Activated T-cell treated with anti-CD3 and anti-CD28 coated beads, Interleukin-2, amount 50 U/mL, for 4 hours (primary cell): Measurements from ENCODE around the gene PIEZO2. TPM values are rescaled to one million over a fixed set of nuclear protein-coding genes. Genes with fewer than 3 reads are reported as not detected.
"Not testable (repeated sequence)": the region's sequence is repeated elsewhere in the genome, so short reads cannot be mapped to it uniquely, and the experiment has no call there.

Source experiments
- ATAC-seq, 2 donors: fragments of 200-7000 bp; cut with Tn5 transposase; one replicate each; pipeline ENCODE4 v1.10.0; 2021
- DNase-seq: peaks from one replicate; pipeline ENCODE4 v3.0.0-alpha.2; 2020
- H3K27me3 Mint-ChIP-seq: one replicate; pipeline ENCODE4 v1.8.0; 2021; ENCODE audit warnings: low read depth, mixed read lengths
- H3K36me3 Mint-ChIP-seq: one replicate; pipeline ENCODE4 v1.8.0; 2022; ENCODE audit warnings: mixed read lengths; ENCODE audit not compliant: insufficient read depth
- H3K4me1 Mint-ChIP-seq: one replicate; pipeline ENCODE4 v1.8.0; 2021; ENCODE audit warnings: low read depth, mixed read lengths
- H3K4me3 Mint-ChIP-seq: one replicate; pipeline ENCODE4 v1.8.0; 2021; ENCODE audit warnings: mild to moderate bottlenecking, moderate library complexity, mixed read lengths
- H3K9me3 Mint-ChIP-seq: one replicate; pipeline ENCODE4 v1.8.0; 2021; ENCODE audit warnings: mixed read lengths
- total RNA-seq, 3 donors: library from RNA; stranded (reverse); gene quantifications; one replicate each; pipeline ENCODE4 v1.2.1, GENCODE V29; 2021

Gene PIEZO2
- total RNA-seq, 3 donors from 2014 or later = 0.05 to 0.35 (median 0.18) TPM

GRCh38 chr18:10928011-10928771 is 221.2 kb downstream of the PIEZO2 start:
- H3K9me3 Mint-ChIP-seq = no peaks in the 10 kb centered on the region
- no peak for ATAC-seq

GRCh38 chr18:10927286-10927992 is 221.9 kb downstream of the PIEZO2 start:
- no peak for ATAC-seq
- no peaks in the 10 kb centered on the region for H3K27me3 Mint-ChIP-seq
- no peak for DNase-seq
- no peaks in the 10 kb centered on the region for H3K4me1 Mint-ChIP-seq
- no peaks in the 10 kb centered on the region for H3K36me3 Mint-ChIP-seq
- H3K4me3 Mint-ChIP-seq = no peak overlapping the region
- H3K9me3 Mint-ChIP-seq = no peaks in the 10 kb centered on the region

More at GRCh38 chr18:10928011-10928771, 221.2 kb downstream of the PIEZO2 start:
- Mint-ChIP-seq H3K4me3 (no peak overlapping the region), H3K36me3 (no peaks in the 10 kb centered on the region), H3K27me3 (no peaks in the 10 kb centered on the region), H3K4me1 (no peaks in the 10 kb centered on the region)
- no peak for DNase-seq

- no peaks in the 10 kb centered on the region for H3K27me3 Mint-ChIP-seq
- H3K4me1 Mint-ChIP-seq = no peaks in the 10 kb centered on the region
- no peaks in the 10 kb centered on the region for H3K9me3 Mint-ChIP-seq
- DNase-seq (no peak), ATAC-seq (no peak)
- no peak overlapping the region for H3K4me3 Mint-ChIP-seq
- H3K36me3 Mint-ChIP-seq = no peaks in the 10 kb centered on the region
Observed at GRCh38 chr18:10926621-10927161, 222.7 kb downstream of the PIEZO2 start.

DNA sequence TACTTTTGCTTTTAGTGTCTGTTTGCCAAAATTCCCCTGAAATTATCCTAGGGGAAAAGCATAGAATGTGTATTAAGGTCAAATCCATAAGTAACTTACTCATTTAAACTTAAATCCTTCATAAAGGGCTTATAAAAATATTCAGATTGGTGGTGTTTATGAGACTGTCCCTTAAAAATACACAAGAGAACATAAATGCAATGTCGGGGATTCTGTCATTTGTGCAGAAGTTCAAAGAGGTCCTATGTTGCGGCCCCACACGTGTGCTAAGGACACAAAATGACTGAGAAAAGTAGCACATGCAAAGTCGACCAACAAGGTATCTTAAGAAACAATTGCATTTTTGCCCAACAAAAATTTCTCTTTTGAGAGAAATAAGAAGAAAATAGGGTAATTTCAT is 225.1 kb downstream of the PIEZO2 start:
- no peaks in the 10 kb centered on the region for H3K36me3 Mint-ChIP-seq
- DNase-seq (no peak), ATAC-seq (no peak)
- H3K27me3 Mint-ChIP-seq = no peaks in the 10 kb centered on the region
- H3K4me3 Mint-ChIP-seq = no peak overlapping the region
- no peaks in the 10 kb centered on the region for H3K9me3 Mint-ChIP-seq
- H3K4me1 Mint-ChIP-seq = no peaks in the 10 kb centered on the region

GRCh38 chr18:10923551-10924070 is 225.8 kb downstream of the PIEZO2 start:
- no peaks in the 10 kb centered on the region for H3K4me1 Mint-ChIP-seq
- H3K27me3 Mint-ChIP-seq = no peaks in the 10 kb centered on the region
- no peaks in the 10 kb centered on the region for H3K9me3 Mint-ChIP-seq
- ATAC-seq (no peak), DNase-seq (no peak)
- H3K4me3 Mint-ChIP-seq = no peak overlapping the region
- H3K36me3 Mint-ChIP-seq = no peaks in the 10 kb centered on the region

GRCh38 chr18:10923141-10923540 is 226.2 kb downstream of the PIEZO2 start:
- Mint-ChIP-seq H3K4me3 (no peak overlapping the region), H3K27me3 (no peaks in the 10 kb centered on the region), H3K36me3 (no peaks in the 10 kb centered on the region), H3K4me1 (no peaks in the 10 kb centered on the region), H3K9me3 (no peaks in the 10 kb centered on the region)
- no peak for ATAC-seq
- no peak for DNase-seq

DNA sequence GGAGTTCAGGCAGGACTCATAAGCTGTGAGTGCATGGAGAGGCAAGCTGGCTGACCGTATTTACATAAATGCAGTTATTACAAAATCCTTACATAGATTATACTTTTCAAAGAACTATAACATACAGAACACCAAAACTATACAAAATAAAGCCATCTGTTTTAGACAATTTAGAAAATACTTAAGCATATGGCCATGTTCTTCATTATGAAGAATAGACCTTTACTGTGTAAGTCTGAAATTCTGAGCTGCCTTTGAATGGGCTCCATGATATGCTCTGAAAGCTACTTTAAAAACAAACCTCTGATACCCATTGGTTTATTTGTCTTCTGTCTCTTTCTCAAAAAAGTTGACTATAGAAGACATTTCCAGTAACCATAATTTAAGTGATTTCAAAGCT is 226.7 kb downstream of the PIEZO2 start:
- not testable (repeated sequence) for ATAC-seq, H3K27me3 Mint-ChIP-seq, H3K4me1 Mint-ChIP-seq, H3K9me3 Mint-ChIP-seq, H3K4me3 Mint-ChIP-seq, DNase-seq, H3K36me3 Mint-ChIP-seq

GRCh38 chr18:10920309-10920708 is 229.1 kb downstream of the PIEZO2 start:
- not testable (repeated sequence) for H3K36me3 Mint-ChIP-seq, H3K9me3 Mint-ChIP-seq, H3K27me3 Mint-ChIP-seq, DNase-seq, H3K4me1 Mint-ChIP-seq, ATAC-seq, H3K4me3 Mint-ChIP-seq

DNA sequence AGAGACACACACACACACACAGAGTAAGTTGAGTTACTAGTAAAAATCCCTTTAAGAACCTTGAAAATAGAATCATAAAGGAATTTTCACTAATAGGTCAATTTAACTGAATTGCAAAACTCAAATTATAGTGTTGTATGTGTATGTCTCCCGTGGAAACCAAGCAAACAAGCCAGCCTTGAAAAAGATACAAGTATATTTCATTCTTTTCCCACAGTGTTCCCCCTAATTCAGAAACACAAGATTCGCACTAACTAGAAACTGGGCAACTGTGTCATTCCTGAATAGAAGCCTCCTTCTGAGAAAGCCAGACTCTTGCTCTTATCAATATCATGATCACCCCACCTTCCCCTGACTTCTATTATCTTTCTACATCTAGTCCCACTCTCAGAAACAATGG is 229.5 kb downstream of the PIEZO2 start:
- no peaks in the 10 kb centered on the region for H3K4me1 Mint-ChIP-seq
- no peaks in the 10 kb centered on the region for H3K27me3 Mint-ChIP-seq
- H3K4me3 Mint-ChIP-seq = no peak overlapping the region
- no peaks in the 10 kb centered on the region for H3K9me3 Mint-ChIP-seq
- no peaks in the 10 kb centered on the region for H3K36me3 Mint-ChIP-seq
- ATAC-seq (no peak), DNase-seq (no peak)

- Mint-ChIP-seq H3K4me1 (no peaks in the 10 kb centered on the region), H3K9me3 (no peaks in the 10 kb centered on the region), H3K36me3 (no peaks in the 10 kb centered on the region), H3K27me3 (no peaks in the 10 kb centered on the region), H3K4me3 (no peak overlapping the region)
- no peak for DNase-seq
- ATAC-seq = no peak
Observed at GRCh38 chr18:10916865-10917264, 232.5 kb downstream of the PIEZO2 start.

DNA sequence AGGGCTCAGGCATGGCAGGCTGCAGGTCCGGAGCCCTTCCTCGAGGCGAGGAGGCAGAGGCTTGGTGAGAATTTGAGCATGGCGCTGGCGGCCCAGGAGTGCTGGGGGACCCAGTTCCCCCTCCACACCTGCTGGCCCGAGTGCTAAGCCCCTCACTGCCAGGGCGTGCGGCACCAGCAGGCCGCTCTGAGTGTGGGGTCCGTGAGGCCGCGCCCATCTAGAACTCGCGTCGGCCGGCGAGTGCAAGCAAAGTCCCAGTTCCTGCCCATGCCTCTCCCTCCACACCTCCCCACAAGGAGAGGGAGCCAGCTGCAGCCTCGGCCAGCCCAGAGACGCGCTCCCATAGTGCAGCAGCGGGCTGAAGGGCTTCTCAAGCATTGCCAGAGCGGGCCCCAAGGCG is 233.0 kb downstream of the PIEZO2 start:
- ATAC-seq (no peak), DNase-seq (no peak)
- no peaks in the 10 kb centered on the region for H3K36me3 Mint-ChIP-seq
- no peaks in the 10 kb centered on the region for H3K27me3 Mint-ChIP-seq
- H3K9me3 Mint-ChIP-seq = no peaks in the 10 kb centered on the region
- no peak overlapping the region for H3K4me3 Mint-ChIP-seq
- H3K4me1 Mint-ChIP-seq = no peaks in the 10 kb centered on the region

GRCh38 chr18:10915748-10916147 is 233.6 kb downstream of the PIEZO2 start:
- not testable (repeated sequence) for H3K9me3 Mint-ChIP-seq, DNase-seq, H3K4me1 Mint-ChIP-seq, H3K27me3 Mint-ChIP-seq, H3K4me3 Mint-ChIP-seq, H3K36me3 Mint-ChIP-seq, ATAC-seq

DNA sequence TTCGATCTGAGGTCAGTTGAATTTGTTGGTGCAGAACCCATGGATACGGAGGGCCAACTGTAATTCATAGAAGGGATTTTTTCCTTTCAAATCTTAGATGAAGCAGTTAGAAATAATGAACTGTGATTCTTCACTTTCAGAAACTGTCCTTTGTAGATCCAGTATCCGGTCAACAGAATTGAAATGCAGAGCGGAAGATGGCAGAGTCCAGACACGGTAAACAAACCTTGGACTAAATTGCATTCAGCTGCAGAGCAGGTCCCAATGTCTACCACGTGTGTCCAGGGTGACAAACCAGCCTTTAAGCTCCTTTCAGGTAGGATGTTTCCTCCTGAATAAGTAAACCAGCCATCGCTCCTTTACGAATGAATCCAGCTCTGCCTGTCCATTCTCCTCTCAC is 234.8 kb downstream of the PIEZO2 start:
- not testable (repeated sequence) for H3K9me3 Mint-ChIP-seq, ATAC-seq, H3K27me3 Mint-ChIP-seq, H3K4me1 Mint-ChIP-seq, DNase-seq, H3K36me3 Mint-ChIP-seq, H3K4me3 Mint-ChIP-seq

DNA sequence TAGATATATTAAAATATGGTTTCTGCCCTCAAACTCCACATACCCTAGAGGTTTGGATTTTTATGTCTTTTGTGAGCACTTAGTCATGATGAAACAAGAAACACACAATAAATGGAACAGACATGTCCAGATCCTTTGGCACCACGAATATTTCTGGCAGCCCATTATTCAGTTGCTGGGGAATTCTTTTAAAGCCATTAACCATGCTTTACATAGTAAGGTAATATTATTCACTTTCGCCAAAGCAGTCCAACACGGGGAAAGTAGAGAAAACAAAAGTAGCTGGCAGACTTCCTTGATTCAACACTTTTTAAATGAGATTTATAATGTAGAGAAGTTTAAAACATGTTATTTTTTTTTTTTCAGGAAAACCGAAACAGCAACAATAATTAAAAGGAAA is 235.4 kb downstream of the PIEZO2 start:
- no peaks in the 10 kb centered on the region for H3K36me3 Mint-ChIP-seq

More for the DNA sequence above, 235.4 kb downstream of the PIEZO2 start:
- no peak overlapping the region for H3K4me3 Mint-ChIP-seq
- no peaks in the 10 kb centered on the region for H3K9me3 Mint-ChIP-seq
- DNase-seq = no peak
- no peak for ATAC-seq
- H3K27me3 Mint-ChIP-seq = no peaks in the 10 kb centered on the region
- no peaks in the 10 kb centered on the region for H3K4me1 Mint-ChIP-seq
